OCI-LY1 (cell line): ENCODE results near the gene NR6A1.

ENCODE experiments used
- H2AFZ ChIP-seq: fragments of 200-600 bp; sonication (generic), shearing (Covaris generic); 2 replicates; pipeline ENCODE4 v1.6.0; 2014; ENCODE audit warnings: antibody characterized with exemption, mild to moderate bottlenecking, low read length
- H3F3A ChIP-seq: fragments of 200-600 bp; sonication (generic), shearing (Covaris generic); 2 replicates; pipeline ENCODE4 v1.6.0; 2014; ENCODE audit warnings: mild to moderate bottlenecking, antibody characterized with exemption, low read length, moderate library complexity; ENCODE audit not compliant: insufficient read depth
- H3K27ac ChIP-seq: fragments of 200-600 bp; sonication (generic); 2 replicates; pipeline ENCODE4 v1.5.1; 2014; ENCODE audit warnings: low read length, mixed run types, mild to moderate bottlenecking, low read depth; ENCODE audit not compliant: poor library complexity, severe bottlenecking
- H3K27me3 ChIP-seq: fragments of 200-600 bp; sonication (generic); 2 replicates; pipeline ENCODE4 v1.6.0; 2014; ENCODE audit warnings: antibody characterized with exemption, mild to moderate bottlenecking, low read length, moderate library complexity; ENCODE audit not compliant: insufficient read depth
- H3K36me3 ChIP-seq: fragments of 200-600 bp; sonication (generic); 2 replicates; pipeline ENCODE4 v1.6.1; 2014; ENCODE audit warnings: mild to moderate bottlenecking, antibody characterized with exemption, low read length, moderate library complexity, mixed read lengths; ENCODE audit not compliant: insufficient read depth
- H3K4me1 ChIP-seq: fragments of 200-600 bp; sonication (generic); 2 replicates; pipeline ENCODE4 v1.5.1; 2014; ENCODE audit warnings: mild to moderate bottlenecking, low read length, moderate library complexity; ENCODE audit not compliant: insufficient read depth, severe bottlenecking
- H3K4me2 ChIP-seq: fragments of 200-600 bp; sonication (generic), shearing (Covaris generic); 2 replicates; pipeline ENCODE4 v1.6.1; 2014; ENCODE audit warnings: low read length
- H3K4me3 ChIP-seq: fragments of 200-600 bp; sonication (generic); 2 replicates; pipeline ENCODE4 v1.5.1; 2014; ENCODE audit warnings: low read length, low read depth, mild to moderate bottlenecking, mixed read lengths; ENCODE audit not compliant: poor library complexity, severe bottlenecking
- H3K79me2 ChIP-seq: fragments of 200-600 bp; shearing (Covaris generic); 2 replicates; pipeline ENCODE4 v1.6.1; 2016; ENCODE audit warnings: mixed run types, low read length, mixed read lengths; ENCODE audit not compliant: insufficient read depth
- H3K9ac ChIP-seq: fragments of 200-600 bp; sonication (generic), shearing (Covaris generic); 2 replicates; pipeline ENCODE4 v1.6.1; 2014; ENCODE audit warnings: mild to moderate bottlenecking, low read length, mixed read lengths
- H3K9me2 ChIP-seq: fragments of 200-600 bp; sonication (generic), shearing (Covaris generic); 2 replicates; pipeline ENCODE4 v1.6.1; 2014; ENCODE audit warnings: low read depth, mild to moderate bottlenecking, low read length, mixed read lengths
- H3K9me3 ChIP-seq: fragments of 200-600 bp; shearing (Covaris generic); 2 replicates; pipeline ENCODE4 v1.6.1; 2014; ENCODE audit warnings: low read length, mixed read lengths
- H4K20me1 ChIP-seq: fragments of 200-600 bp; sonication (generic), shearing (Covaris generic); 2 replicates; pipeline ENCODE4 v1.6.0; 2016; ENCODE audit warnings: mild to moderate bottlenecking, low read length; ENCODE audit not compliant: insufficient read depth
- CTCF ChIP-seq: fragments of 200-600 bp; sonication (generic), shearing (Covaris generic); IDR thresholded peaks from 2 replicates; pipeline ENCODE4 v1.5.1; 2017; ENCODE audit warnings: mild to moderate bottlenecking, antibody characterized with exemption, low read length, moderate library complexity, mixed read lengths
- EZH2 ChIP-seq: fragments of 200-600 bp; sonication (generic), shearing (Covaris generic); IDR thresholded peaks from 2 replicates; pipeline ENCODE4 v1.8.0; 2017; ENCODE audit warnings: borderline replicate concordance, mixed run types, mild to moderate bottlenecking, antibody characterized with exemption, low read length, moderate library complexity, mixed read lengths

NR6A1 gene

GRCh38 chr9:124522121-124523098 lies 248.7 kb downstream of the NR6A1 start:
- Histone ChIP-seq H4K20me1 (no peaks in the 10 kb centered on the region), H3K4me2 (no peak overlapping the region), H3K79me2 (no peaks in the 10 kb centered on the region), H3K4me1 (no peaks in the 10 kb centered on the region), H3K9me3 (no peaks in the 10 kb centered on the region), H3K9ac (no peak overlapping the region), H3K4me3 (no peak overlapping the region), H3F3A (no peaks in the 10 kb centered on the region), H2AFZ (no peak overlapping the region), H3K27ac (no peak overlapping the region), H3K36me3 (no peaks in the 10 kb centered on the region; the same call in 1 of the 2 replicates), H3K27me3 (no peaks in the 10 kb centered on the region), H3K9me2 (no peaks in the 10 kb centered on the region)
- TF ChIP-seq EZH2 (no peak), CTCF (no peak; the same call in 1 of the 2 replicates)

GRCh38 chr9:124521142-124521541 lies 250.0 kb downstream of the NR6A1 start:
- TF ChIP-seq CTCF (no peak), EZH2 (no peak)
- H3K4me1 ChIP-seq, result no peaks in the 10 kb centered on the region
- no peak overlapping the region for H3K4me2 ChIP-seq
- no peak overlapping the region for H3K4me3 ChIP-seq
- H4K20me1 ChIP-seq, result no peaks in the 10 kb centered on the region
- H3K79me2 ChIP-seq, result no peaks in the 10 kb centered on the region
- H3K9ac ChIP-seq, result no peak overlapping the region
- no peak overlapping the region for H2AFZ ChIP-seq
- H3K27me3 ChIP-seq, result no peaks in the 10 kb centered on the region
- no peaks in the 10 kb centered on the region for H3K9me3 ChIP-seq
- H3K27ac ChIP-seq, result no peak overlapping the region
- H3F3A ChIP-seq, result no peaks in the 10 kb centered on the region
- H3K9me2 ChIP-seq, result no peaks in the 10 kb centered on the region
- H3K36me3 ChIP-seq, result no peaks in the 10 kb centered on the region; the same call in 1 of the 2 replicates

- Histone ChIP-seq H3K9me3 (no peaks in the 10 kb centered on the region), H3K9ac (no peak overlapping the region), H3K36me3 (no peaks in the 10 kb centered on the region; the same call in 1 of the 2 replicates), H3K4me3 (no peak overlapping the region), H2AFZ (no peak overlapping the region), H3K27me3 (no peaks in the 10 kb centered on the region), H4K20me1 (no peaks in the 10 kb centered on the region), H3K9me2 (no peaks in the 10 kb centered on the region), H3K79me2 (no peaks in the 10 kb centered on the region), H3K4me1 (no peaks in the 10 kb centered on the region), H3F3A (no peaks in the 10 kb centered on the region), H3K4me2 (no peak overlapping the region), H3K27ac (no peak overlapping the region)
- no peak for TF ChIP-seq EZH2
- no peak for TF ChIP-seq CTCF
Measured at GRCh38 chr9:124520206-124520596, 250.9 kb downstream of the NR6A1 start.
